GM10266 (cell line): ENCODE measurements around the gene ACTL6B.

Source experiments
- DNase-seq: peaks from one replicate; pipeline ENCODE4 v3.0.0; 2012; ENCODE audit errors: extremely low spot score
- CTCF ChIP-seq: IDR thresholded peaks from 2 replicates; pipeline ENCODE4 v1.5.1; 2012; ENCODE audit warnings: mild to moderate bottlenecking, low read depth; ENCODE audit not compliant: control insufficient read depth, insufficient read depth; ENCODE audit errors: missing control alignments

Gene ACTL6B

GRCh38 chr7:100682991-100683658 lies 26.9 kb upstream of the ACTL6B start:
- no peak for TF ChIP-seq CTCF
- peak; percentile 29 for DNase-seq

GRCh38 chr7:100682228-100682741 lies 26.0 kb upstream of the ACTL6B start:
- no peak for TF ChIP-seq CTCF
- DNase-seq, result no peak

GRCh38 chr7:100681491-100682227 lies 25.4 kb upstream of the ACTL6B start:
- TF ChIP-seq CTCF, result no peak
- DNase-seq, result peak; percentile 23

GRCh38 chr7:100680576-100681271 lies 24.5 kb upstream of the ACTL6B start:
- peak; percentile 21 for DNase-seq
- no peak for TF ChIP-seq CTCF

DNA sequence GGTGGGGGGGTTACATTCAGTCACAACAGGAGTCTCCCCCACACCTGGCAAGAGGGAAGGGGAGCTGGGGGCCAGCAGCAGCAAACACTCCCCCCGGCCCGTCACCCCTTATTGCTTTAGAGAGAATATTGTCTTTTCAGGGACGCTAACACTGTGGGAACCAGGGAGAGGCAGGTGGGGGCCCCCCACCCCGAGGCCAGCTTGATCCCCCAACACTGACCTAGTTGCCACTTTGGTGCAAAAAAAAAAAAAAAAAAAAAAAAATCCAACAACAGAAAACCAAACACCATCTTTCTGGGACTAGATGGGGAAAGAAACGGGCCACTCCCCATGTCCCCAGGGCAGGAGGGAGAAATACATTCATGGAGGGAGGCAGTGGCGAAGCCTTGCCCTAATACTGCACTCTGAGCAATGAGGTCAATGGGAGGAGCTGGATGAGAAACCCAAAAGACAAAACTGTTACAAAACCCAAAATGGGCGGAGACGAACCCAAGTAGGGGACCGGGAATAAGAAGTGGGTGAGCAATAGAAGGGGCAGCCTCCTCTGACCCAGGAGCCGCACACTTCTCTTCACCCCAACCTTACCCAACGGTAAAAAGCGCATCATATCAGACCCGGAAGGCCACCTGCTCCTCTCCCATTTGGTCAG lies 23.8 kb upstream of the ACTL6B start:
- peak; percentile 20 for DNase-seq
- TF ChIP-seq CTCF, result no peak

DNA sequence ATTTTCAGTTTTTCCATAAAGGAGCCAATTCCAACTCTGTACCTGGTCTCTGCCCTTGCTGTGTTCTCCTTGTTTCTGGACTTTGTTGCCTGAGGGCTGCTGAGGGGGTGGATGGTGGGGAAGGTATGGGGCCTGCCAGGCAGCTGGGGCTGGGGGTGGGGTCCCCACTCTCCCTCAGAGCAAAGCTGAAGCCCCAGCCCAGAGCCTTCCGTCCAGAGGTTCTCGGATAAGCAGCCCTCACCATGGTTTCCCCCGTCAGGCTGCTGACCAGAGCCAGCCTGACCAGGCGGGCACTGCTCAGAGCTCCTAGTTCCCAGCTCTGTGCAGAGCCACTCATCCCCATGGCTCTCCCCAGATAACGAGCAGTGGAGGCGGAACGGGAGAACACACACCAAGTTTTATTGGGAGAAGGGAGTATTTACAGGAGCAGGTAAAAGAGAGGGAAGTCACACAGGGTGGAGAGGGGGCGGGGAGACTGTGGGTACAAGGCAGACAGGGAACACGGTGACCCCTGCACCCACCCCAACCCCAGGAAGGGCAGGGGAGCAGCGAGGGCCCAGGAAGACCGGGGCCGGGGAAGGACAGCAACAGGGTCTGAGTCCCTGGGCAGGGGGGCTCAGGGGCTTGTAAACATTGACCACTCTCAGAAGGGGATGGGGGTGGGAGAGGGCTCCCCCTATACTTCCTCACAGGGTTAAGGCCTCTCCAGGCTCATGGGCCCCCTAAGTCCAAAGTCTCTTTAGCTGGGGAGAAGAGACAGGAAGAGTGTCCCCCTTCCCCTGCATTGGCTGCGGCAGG lies 23.1 kb upstream of the ACTL6B start:
- peak; percentile 28 for DNase-seq
- TF ChIP-seq CTCF, result no peak
